A549 (cell line): ENCODE results near the gene HCST. TPM values are rescaled to one million over a fixed set of nuclear protein-coding genes. Genes with fewer than 3 reads are reported as not detected.

Source experiments
- ATAC-seq, 2 experiments: fragments of 200-7000 bp in 1 of 2; fragments of >200 bp in 1 of 2; cut with Nextera tagmentation in 1 of 2; cut with Tn5 transposase in 1 of 2; 3 replicates each; pipeline versions ENCODE4 v1.8.0 to v1.9.1; 2018 to 2020; ENCODE audit warnings: mild to moderate bottlenecking in 1 of 2, moderate library complexity in 1 of 2
- CTCF ChIA-PET: fragments of 300-600 bp; sonication (Branson Sonifier 250); formaldehyde crosslinking; extraction: SDS; loops from one replicate; lab custom pipeline; 2021; ENCODE audit warnings: antibody characterized with exemption, inconsistent platforms; lab: Yijun Ruan, JAX
- POLR2A ChIA-PET: fragments of 350-600 bp; formaldehyde crosslinking; extraction: SDS; loops from one replicate; lab custom pipeline; 2021; ENCODE audit warnings: antibody characterized with exemption, inconsistent platforms; lab: Yijun Ruan, JAX
- DNase-seq, 2 experiments: peaks; one replicate each; pipeline versions ENCODE4 v3.0.0 to v3.0.0-alpha.2; 2011 to 2016; ENCODE audit warnings: low read depth in 1 of 2, low spot score in 1 of 2
- FAIRE-seq: peaks from 2 replicates; lab custom pipeline; 2011; peaks lifted over from hg19 to GRCh38; lab: Jason Lieb, UNC
- H3K27ac ChIP-seq, 2 experiments: fragments of >200 bp; sonication (Bioruptor Twin); formaldehyde crosslinking; 3 replicates each; pipeline ENCODE4 v1.5.1; 2016 to 2017
- H3K4me1 ChIP-seq: fragments of >200 bp; sonication (Bioruptor Twin); formaldehyde crosslinking; 3 replicates; pipeline ENCODE4 v1.6.1; 2016
- H3K4me2 ChIP-seq: fragments of >200 bp; sonication (Bioruptor Twin); formaldehyde crosslinking; 3 replicates; pipeline ENCODE4 v1.6.1; 2016
- H3K4me3 ChIP-seq: fragments of >200 bp; sonication (Bioruptor Twin); formaldehyde crosslinking; 3 replicates; pipeline ENCODE4 v1.5.1; 2016
- H3K9me3 ChIP-seq: fragments of >200 bp; sonication (Bioruptor Twin); formaldehyde crosslinking; 3 replicates; pipeline ENCODE4 v1.6.1; 2016
- CBX2 ChIP-seq: fragments of 200-600 bp; sonication (generic); IDR thresholded peaks from 2 replicates; pipeline ENCODE4 v1.6.1; 2016; ENCODE audit warnings: low read depth, mild to moderate bottlenecking, borderline replicate concordance
- CEBPB ChIP-seq, 2 experiments: fragments of >200 bp in 1 of 2; sonication (Bioruptor Twin) in 1 of 2; formaldehyde crosslinking in 1 of 2; IDR thresholded peaks; 2 replicates each; pipeline ENCODE4 v1.6.1; 2012 to 2016
- CHD2 ChIP-seq: fragments of 150-350 bp; IDR thresholded peaks from 2 replicates; pipeline ENCODE4 v1.6.1; 2014; ENCODE audit warnings: low read length; ENCODE audit not compliant: partially characterized antibody
- CHD4 ChIP-seq: fragments of 200-600 bp; sonication (generic); IDR thresholded peaks from 2 replicates; pipeline ENCODE4 v1.6.1; 2016; ENCODE audit warnings: antibody characterized with exemption, mild to moderate bottlenecking, borderline replicate concordance
- EHF ChIP-seq: fragments of 250-450 bp; sonication (Bioruptor Pico); IDR thresholded peaks from 2 replicates; pipeline ENCODE4 v1.5.0; 2020; ENCODE audit warnings: mild to moderate bottlenecking
- EP300 ChIP-seq, 2 experiments: fragments of >200 bp; sonication (Bioruptor Twin); formaldehyde crosslinking; IDR thresholded peaks; 2 replicates in 1 of 2; 3 replicates in 1 of 2; pipeline ENCODE4 v1.6.1; 2016 to 2017
- FOSB ChIP-seq: fragments of 250-450 bp; sonication (Bioruptor Pico); IDR thresholded peaks from 2 replicates; pipeline ENCODE4 v1.5.0; 2020; ENCODE audit warnings: mild to moderate bottlenecking, moderate library complexity
- HEYL ChIP-seq: fragments of 250-450 bp; sonication (Bioruptor Pico); IDR thresholded peaks from 2 replicates; pipeline ENCODE4 v1.8.0; 2021; ENCODE audit warnings: mild to moderate bottlenecking, moderate library complexity
- HOXA7 ChIP-seq: fragments of 250-450 bp; sonication (Bioruptor Pico); IDR thresholded peaks from 2 replicates; pipeline ENCODE4 v1.5.0; 2020; ENCODE audit warnings: mild to moderate bottlenecking, moderate library complexity
- HOXB13 ChIP-seq: fragments of 250-450 bp; sonication (Bioruptor Pico); IDR thresholded peaks from 2 replicates; pipeline ENCODE4 v1.5.0; 2020; ENCODE audit warnings: low read depth, mild to moderate bottlenecking, moderate library complexity
- HOXB5 ChIP-seq: fragments of 250-450 bp; sonication (Bioruptor Pico); IDR thresholded peaks from 2 replicates; pipeline ENCODE4 v1.5.0; 2020; ENCODE audit warnings: mild to moderate bottlenecking, moderate library complexity
- JUNB ChIP-seq: fragments of >200 bp; sonication (Bioruptor Twin); formaldehyde crosslinking; IDR thresholded peaks from 2 replicates; pipeline ENCODE4 v1.6.1; 2016
- KDM5A ChIP-seq: fragments of 200-600 bp; sonication (generic); IDR thresholded peaks from 2 replicates; pipeline ENCODE4 v1.6.1; 2016; ENCODE audit warnings: antibody characterized with exemption, mild to moderate bottlenecking
- MAFK ChIP-seq: fragments of 450-650 bp; IDR thresholded peaks from 2 replicates; pipeline ENCODE4 v1.6.1; 2014; ENCODE audit not compliant: partially characterized antibody
- NFE2L2 ChIP-seq: fragments of 150-350 bp; conservative IDR thresholded peaks from 2 replicates; pipeline ENCODE4 v1.6.1; 2014; ENCODE audit warnings: low read length
- NR3C1 ChIP-seq: fragments of >200 bp; sonication (Bioruptor Twin); formaldehyde crosslinking; IDR thresholded peaks from 3 replicates; pipeline ENCODE4 v1.6.1; 2017
- PBX3 ChIP-seq: IDR thresholded peaks from 2 replicates; pipeline ENCODE4 v1.6.1; 2012
- RAD21 ChIP-seq, 2 experiments: fragments of >200 bp in 1 of 2; sonication (Bioruptor Twin) in 1 of 2; formaldehyde crosslinking in 1 of 2; IDR thresholded peaks in 1 of 2; conservative IDR thresholded peaks in 1 of 2; 2 replicates in 1 of 2; 3 replicates in 1 of 2; pipeline ENCODE4 v1.6.1; 2012 to 2018; ENCODE audit warnings: inconsistent platforms in 1 of 2
- RARB ChIP-seq: fragments of 250-450 bp; sonication (Bioruptor Pico); IDR thresholded peaks from 2 replicates; pipeline ENCODE4 v1.8.0; 2021; ENCODE audit warnings: mild to moderate bottlenecking, moderate library complexity
- RCOR1 ChIP-seq: fragments of 150-350 bp; IDR thresholded peaks from 2 replicates; pipeline ENCODE4 v1.6.1; 2014; ENCODE audit warnings: antibody characterized with exemption, low read length, low read depth
- SMC3 ChIP-seq: fragments of >200 bp; sonication (Bioruptor Twin); formaldehyde crosslinking; IDR thresholded peaks from 3 replicates; pipeline ENCODE4 v1.6.1; 2018; ENCODE audit warnings: inconsistent platforms
- SREBF2 ChIP-seq: fragments of 450-650 bp; IDR thresholded peaks from 2 replicates; pipeline ENCODE4 v1.6.1; 2014; ENCODE audit warnings: mild to moderate bottlenecking, moderate library complexity
- TFCP2L1 ChIP-seq: fragments of 250-450 bp; sonication (Bioruptor Pico); IDR thresholded peaks from 2 replicates; pipeline ENCODE4 v1.5.0; 2021; ENCODE audit warnings: mild to moderate bottlenecking
- TP53 ChIP-seq: fragments of 250-450 bp; sonication (Bioruptor Pico); IDR thresholded peaks from 2 replicates; pipeline ENCODE4 v1.5.0; 2021; ENCODE audit warnings: mild to moderate bottlenecking, moderate library complexity
- ZFP36 ChIP-seq: fragments of 450-650 bp; IDR thresholded peaks from 2 replicates; pipeline ENCODE4 v1.6.1; 2014; ENCODE audit warnings: borderline replicate concordance; ENCODE audit not compliant: partially characterized antibody
- ZNF302 ChIP-seq: fragments of 250-450 bp; sonication (Bioruptor Pico); IDR thresholded peaks from 2 replicates; pipeline ENCODE4 v1.9.0; 2021; ENCODE audit warnings: inconsistent platforms, mild to moderate bottlenecking, moderate library complexity
- ZSCAN20 ChIP-seq: fragments of 250-450 bp; sonication (Bioruptor Pico); IDR thresholded peaks from 2 replicates; pipeline ENCODE4 v1.8.0; 2022; ENCODE audit warnings: mild to moderate bottlenecking, moderate library complexity
- WGBS: methylation state at CpG from one replicate; pipeline ENCODE4 v1.1.6; 2017; ENCODE audit errors: missing lambda C conversion rate; 5-methylcytosine and 5-hydroxymethylcytosine counted together
- polyA plus RNA-seq, 4 experiments: library from polyadenylated mRNA; depleted of rRNA in 3 of 4; stranded (reverse); fragments of >200 nt; fragmentation: RNase III in 1 of 4; extraction: RNeasy Plus Mini Kit Qiagen cat#74134 plus additional on column Dnase treatment in 1 of 4; gene quantifications; 2 replicates in 3 of 4; 3 replicates in 1 of 4; pipeline ENCODE4 v1.2.3, GENCODE V29; 2011 to 2017
- TF ChIP-seq, protein P1 (sequence below): fragments of 450-650 bp; IDR thresholded peaks from 2 replicates; pipeline ENCODE4 v1.6.1; 2014; ENCODE audit warnings: antibody characterized with exemption
- TF ChIP-seq, protein P2 (sequence below): fragments of 250-450 bp; sonication (Bioruptor Pico); IDR thresholded peaks from 2 replicates; pipeline ENCODE4 v1.5.0; 2021; ENCODE audit warnings: mild to moderate bottlenecking, moderate library complexity, borderline replicate concordance
- TF ChIP-seq, protein P3 (sequence below): fragments of 150-350 bp; IDR thresholded peaks from 2 replicates; pipeline ENCODE4 v1.6.1; 2014; ENCODE audit warnings: low read depth, mild to moderate bottlenecking, low read length

HCST gene
- polyA plus RNA-seq, 2 of the 4 experiments (the other 2 are of a cell fraction) = 0.49 TPM; not detected in 1

- ATAC-seq (peak in 1 of 2 experiments; percentile 49; a peak in 3 of 6 replicates), FAIRE-seq (no peak), DNase-seq (no peak)
- Histone ChIP-seq H3K4me2 (no peak overlapping the region), H3K4me1 (peaks cover 8% of the 10 kb centered on the region; the same call in 2 of the 3 replicates), H3K27ac (no peak overlapping the region), H3K4me3 (no peak overlapping the region), H3K9me3 (no peaks in the 10 kb centered on the region)
- ChIA-PET POLR2A (interaction anchor here (1.7 kb wide), 1 partner anchor 20 kb away, joined by 5 read pairs; no protein-coding TSS in a partner anchor), CTCF (interaction anchor here (0.7 to 5.0 kb wide), 3 partner anchors 22 to 174 kb away, joined by 3 to 32 read pairs (median 4); no protein-coding TSS in a partner anchor)
- 68% methylated on average over 3 of the region's 3 CpGs for WGBS
- TF ChIP-seq RAD21 (conservative IDR thresholded peaks at IDR 0.05 in 1 of 2, IDR thresholded peaks at IDR 0.05 in 1 of 2) (peak in 1 of 2 experiments; percentile 49; a peak in 2 of 5 replicates), JUNB (no peak), NR3C1 (no peak)
Measured at GRCh38 chr19:35911173-35911572, 8.8 kb downstream of the HCST start.

- POLR2A ChIA-PET = interaction anchor here (1.7 kb wide), 1 partner anchor 19 kb away, joined by 5 read pairs; no protein-coding TSS in a partner anchor
- Histone ChIP-seq H3K27ac (no peak overlapping the region), H3K4me1 (peaks cover 3% of the 10 kb centered on the region; the same call in 2 of the 3 replicates), H3K9me3 (no peaks in the 10 kb centered on the region), H3K4me2 (no peak overlapping the region), H3K4me3 (no peak overlapping the region)
- CTCF ChIA-PET = interaction anchor here (0.6 to 5.0 kb wide), 8 partner anchors 15 to 40 kb away, joined by 3 to 32 read pairs (median 4); no protein-coding TSS in a partner anchor
- FAIRE-seq (no peak), ATAC-seq (peak; percentile 43 to 44; a peak in 5 of 6 replicates), DNase-seq (peak in 1 of 2 experiments; percentile 59)
- WGBS = 54% methylated on average over 5 of the region's 5 CpGs
- TF ChIP-seq CHD4 (no peak), ZFP36 (no peak), EP300 (IDR thresholded peaks at IDR 0.05) (no peak), RARB (no peak), KDM5A (no peak), CHD2 (no peak), CBX2 (no peak), NFE2L2 (no peak), TFCP2L1 (CRISPR knock-in tag) (no peak), ZSCAN20 (CRISPR knock-in tag) (no peak), FOSB (CRISPR knock-in tag) (no peak), HOXB5 (CRISPR knock-in tag) (no peak), EHF (CRISPR knock-in tag) (no peak)
- TF ChIP-seq, protein P1, sequence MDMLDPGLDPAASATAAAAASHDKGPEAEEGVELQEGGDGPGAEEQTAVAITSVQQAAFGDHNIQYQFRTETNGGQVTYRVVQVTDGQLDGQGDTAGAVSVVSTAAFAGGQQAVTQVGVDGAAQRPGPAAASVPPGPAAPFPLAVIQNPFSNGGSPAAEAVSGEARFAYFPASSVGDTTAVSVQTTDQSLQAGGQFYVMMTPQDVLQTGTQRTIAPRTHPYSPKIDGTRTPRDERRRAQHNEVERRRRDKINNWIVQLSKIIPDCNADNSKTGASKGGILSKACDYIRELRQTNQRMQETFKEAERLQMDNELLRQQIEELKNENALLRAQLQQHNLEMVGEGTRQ = no peak
Measured at GRCh38 chr19:35911790-35912189, 9.5 kb downstream of the HCST start.

- DNase-seq (no peak), FAIRE-seq (no peak), ATAC-seq (no peak)
- CTCF ChIA-PET = interaction anchor here (0.9 to 1.3 kb wide), 3 partner anchors 12 to 32 kb away, joined by 3 to 4 read pairs (median 3); no protein-coding TSS in a partner anchor
- POLR2A ChIA-PET = interaction anchor here (0.5 kb wide), 1 partner anchor 8 kb away, joined by 3 read pairs; no protein-coding TSS in a partner anchor
- Histone ChIP-seq H3K4me2 (no peak overlapping the region), H3K9me3 (no peaks in the 10 kb centered on the region), H3K27ac (no peak overlapping the region), H3K4me1 (no peaks in the 10 kb centered on the region; the same call in 2 of the 3 replicates), H3K4me3 (no peak overlapping the region)
- 36% methylated on average over 7 of the region's 7 CpGs for WGBS
- TF ChIP-seq NFE2L2 = no peak
- TF ChIP-seq SREBF2 = no peak
- TF ChIP-seq EP300 (IDR thresholded peaks at IDR 0.05) = no peak
- no peak for TF ChIP-seq TP53 (CRISPR knock-in tag)
- TF ChIP-seq ZFP36 = no peak
- no peak for TF ChIP-seq SMC3
- TF ChIP-seq MAFK = no peak
- no peak for TF ChIP-seq TFCP2L1 (CRISPR knock-in tag)
- TF ChIP-seq RCOR1 = no peak
- TF ChIP-seq, protein P2, sequence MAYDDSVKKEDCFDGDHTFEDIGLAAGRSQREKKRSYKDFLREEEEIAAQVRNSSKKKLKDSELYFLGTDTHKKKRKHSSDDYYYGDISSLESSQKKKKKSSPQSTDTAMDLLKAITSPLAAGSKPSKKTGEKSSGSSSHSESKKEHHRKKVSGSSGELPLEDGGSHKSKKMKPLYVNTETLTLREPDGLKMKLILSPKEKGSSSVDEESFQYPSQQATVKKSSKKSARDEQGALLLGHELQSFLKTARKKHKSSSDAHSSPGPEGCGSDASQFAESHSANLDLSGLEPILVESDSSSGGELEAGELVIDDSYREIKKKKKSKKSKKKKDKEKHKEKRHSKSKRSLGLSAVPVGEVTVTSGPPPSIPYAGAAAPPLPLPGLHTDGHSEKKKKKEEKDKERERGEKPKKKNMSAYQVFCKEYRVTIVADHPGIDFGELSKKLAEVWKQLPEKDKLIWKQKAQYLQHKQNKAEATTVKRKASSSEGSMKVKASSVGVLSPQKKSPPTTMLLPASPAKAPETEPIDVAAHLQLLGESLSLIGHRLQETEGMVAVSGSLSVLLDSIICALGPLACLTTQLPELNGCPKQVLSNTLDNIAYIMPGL (CRISPR knock-in tag) = no peak
- TF ChIP-seq RARB = no peak
- TF ChIP-seq ZNF302 (CRISPR knock-in tag) = no peak
- TF ChIP-seq PBX3 = no peak
- no peak for TF ChIP-seq HEYL
- TF ChIP-seq NR3C1 = no peak
- TF ChIP-seq HOXA7 (CRISPR knock-in tag) = no peak
- TF ChIP-seq, protein P3, sequence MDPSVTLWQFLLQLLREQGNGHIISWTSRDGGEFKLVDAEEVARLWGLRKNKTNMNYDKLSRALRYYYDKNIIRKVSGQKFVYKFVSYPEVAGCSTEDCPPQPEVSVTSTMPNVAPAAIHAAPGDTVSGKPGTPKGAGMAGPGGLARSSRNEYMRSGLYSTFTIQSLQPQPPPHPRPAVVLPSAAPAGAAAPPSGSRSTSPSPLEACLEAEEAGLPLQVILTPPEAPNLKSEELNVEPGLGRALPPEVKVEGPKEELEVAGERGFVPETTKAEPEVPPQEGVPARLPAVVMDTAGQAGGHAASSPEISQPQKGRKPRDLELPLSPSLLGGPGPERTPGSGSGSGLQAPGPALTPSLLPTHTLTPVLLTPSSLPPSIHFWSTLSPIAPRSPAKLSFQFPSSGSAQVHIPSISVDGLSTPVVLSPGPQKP = no peak
- no peak for TF ChIP-seq HOXB5 (CRISPR knock-in tag)
- no peak for TF ChIP-seq CEBPB (IDR thresholded peaks at IDR 0.05)
- no peak for TF ChIP-seq HOXB13 (CRISPR knock-in tag)
Measured at GRCh38 chr19:35913589-35913988, 11.3 kb downstream of the HCST start.
